Superior temporal gyrus (tissue), 1 donor: ENCODE results near the gene ZNF787.
A peak's percentile ranks its signal among the peaks of the same experiment; 100 is the strongest.
"Not testable (repeated sequence)": the region's sequence is repeated elsewhere in the genome, so short reads cannot be mapped to it uniquely, and the experiment has no call there.

Experiments
- DNase-seq: peaks from one replicate; pipeline ENCODE4 v3.0.0-alpha.2; 2016; ENCODE audit errors: extremely low spot score

Gene ZNF787

GRCh38 chr19:56121180-56122167 is at the start of gene ZNF787:
ZNF787 (minus strand) TSS chr19:56121295; CDS start chr19:56103217, 18,078 bp downstream.
- peak; percentile 96 for DNase-seq

- DNase-seq = no peak
Observed at GRCh38 chr19:56170261-56170660, 49.2 kb upstream of the ZNF787 start.

GRCh38 chr19:56167064-56167578 is 46.0 kb upstream of the ZNF787 start:
- DNase-seq = no peak

GRCh38 chr19:56163097-56163496 is 42.0 kb upstream of the ZNF787 start:
- DNase-seq = no peak

- no peak for DNase-seq
Observed at GRCh38 chr19:56162258-56162657, 41.2 kb upstream of the ZNF787 start.

GRCh38 chr19:56161534-56161933 is 40.4 kb upstream of the ZNF787 start:
- DNase-seq = no peak

GRCh38 chr19:56159622-56160271 is 38.7 kb upstream of the ZNF787 start:
- no peak for DNase-seq

GRCh38 chr19:56159009-56159559 is 38.0 kb upstream of the ZNF787 start:
- DNase-seq = no peak

GRCh38 chr19:56158170-56158757 is 37.2 kb upstream of the ZNF787 start:
- DNase-seq = no peak

GRCh38 chr19:56156768-56157167 is 35.7 kb upstream of the ZNF787 start:
- DNase-seq = no peak

GRCh38 chr19:56155124-56155687 is 34.1 kb upstream of the ZNF787 start:
- DNase-seq = no peak

GRCh38 chr19:56153507-56153906 is 32.4 kb upstream of the ZNF787 start:
- DNase-seq = no peak

GRCh38 chr19:56152644-56153043 is 31.5 kb upstream of the ZNF787 start:
- DNase-seq = no peak

GRCh38 chr19:56150358-56150757 is 29.3 kb upstream of the ZNF787 start:
- DNase-seq = no peak

GRCh38 chr19:56149656-56150038 is 28.6 kb upstream of the ZNF787 start:
- no peak for DNase-seq

GRCh38 chr19:56148955-56149655 is 28.0 kb upstream of the ZNF787 start:
- not testable (repeated sequence) for DNase-seq

- DNase-seq = no peak
Observed at GRCh38 chr19:56148096-56148495, 27.0 kb upstream of the ZNF787 start.

GRCh38 chr19:56147307-56147706 is 26.2 kb upstream of the ZNF787 start:
- DNase-seq = no peak

- DNase-seq = no peak
Observed at GRCh38 chr19:56146904-56147303, 25.8 kb upstream of the ZNF787 start.

- DNase-seq = no peak
Observed at GRCh38 chr19:56145698-56146097, 24.6 kb upstream of the ZNF787 start.

- DNase-seq = no peak
Observed at GRCh38 chr19:56144831-56145230, 23.7 kb upstream of the ZNF787 start.
